CD4-positive, alpha-beta T cell treated with Interleukin-1 beta for 1 hour (primary cell): ENCODE measurements around the gene PTPN13.
A peak's percentile ranks its signal among the peaks of the same experiment; 100 is the strongest.

ENCODE experiments used
- DNase-seq, 2 donors: peaks; one replicate each; pipeline ENCODE4 v3.0.0-alpha.2; 2020 to 2022

The PTPN13 gene

DNA sequence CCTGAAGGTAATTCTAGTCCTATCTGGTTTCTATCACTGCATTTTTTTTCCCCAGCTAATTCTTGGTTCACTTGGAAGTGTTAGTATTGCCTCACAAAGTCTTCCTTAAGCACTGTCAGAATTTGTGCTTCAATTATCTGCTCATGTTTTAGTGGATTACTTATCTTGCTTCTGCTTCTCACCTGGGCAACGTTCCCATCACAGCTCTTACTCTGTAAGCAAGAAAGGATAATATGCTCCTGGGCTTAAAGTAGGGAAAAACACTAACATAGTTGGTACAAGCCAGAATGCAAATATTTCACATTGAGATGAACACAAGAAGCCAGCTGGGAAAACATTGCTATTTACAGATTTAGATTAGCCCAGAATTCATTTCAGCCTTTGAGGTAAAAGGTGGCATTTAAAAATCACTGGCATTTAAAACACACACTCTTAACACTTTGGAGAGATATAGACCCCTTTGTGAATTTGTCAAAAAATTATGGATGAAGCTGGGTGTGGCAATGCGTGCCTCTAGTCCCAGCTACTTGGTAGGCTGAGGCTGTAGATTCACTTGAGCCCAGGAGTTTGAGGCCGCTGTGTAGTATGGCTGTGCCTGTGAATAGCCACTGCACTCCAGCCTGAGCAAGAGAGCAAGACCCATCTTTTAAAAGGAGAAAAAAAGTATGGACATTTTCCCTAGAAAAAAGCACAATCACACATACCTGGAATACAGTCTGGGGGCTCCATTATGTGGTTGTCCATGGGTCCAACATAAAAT lies 6.6 kb upstream of the PTPN13 start:
- DNase-seq: no peak

- no peak for DNase-seq
These were observed 1.4 kb upstream of the PTPN13 start for GRCh38 chr4:86592553-86593249.

GRCh38 chr4:86594559-86595425 lies 677 bp downstream of the PTPN13 start:
- peak; percentile 3 to 11 for DNase-seq

- no peak for DNase-seq
These were observed 1.3 kb downstream of the PTPN13 start for GRCh38 chr4:86595426-86595805.

DNA sequence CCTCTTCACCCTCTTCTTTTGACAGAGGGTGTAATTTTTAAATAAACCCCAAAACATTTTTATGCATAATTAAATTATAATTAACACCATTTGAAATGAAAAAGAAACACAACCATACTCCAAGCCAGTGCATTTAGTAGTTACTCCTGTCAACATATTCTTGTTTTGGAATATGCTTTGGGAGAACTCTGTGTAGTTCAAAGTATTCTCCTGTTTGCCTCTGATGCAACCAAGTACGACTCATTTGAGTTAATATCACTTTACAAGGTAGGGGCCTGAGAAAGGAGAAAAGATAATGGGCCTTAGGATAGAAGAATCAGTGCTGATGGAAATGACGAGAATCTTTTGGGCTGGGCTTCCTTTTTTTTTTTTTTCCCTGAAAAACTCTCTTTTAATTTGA lies 2.7 kb downstream of the PTPN13 start:
- DNase-seq: no peak

DNA sequence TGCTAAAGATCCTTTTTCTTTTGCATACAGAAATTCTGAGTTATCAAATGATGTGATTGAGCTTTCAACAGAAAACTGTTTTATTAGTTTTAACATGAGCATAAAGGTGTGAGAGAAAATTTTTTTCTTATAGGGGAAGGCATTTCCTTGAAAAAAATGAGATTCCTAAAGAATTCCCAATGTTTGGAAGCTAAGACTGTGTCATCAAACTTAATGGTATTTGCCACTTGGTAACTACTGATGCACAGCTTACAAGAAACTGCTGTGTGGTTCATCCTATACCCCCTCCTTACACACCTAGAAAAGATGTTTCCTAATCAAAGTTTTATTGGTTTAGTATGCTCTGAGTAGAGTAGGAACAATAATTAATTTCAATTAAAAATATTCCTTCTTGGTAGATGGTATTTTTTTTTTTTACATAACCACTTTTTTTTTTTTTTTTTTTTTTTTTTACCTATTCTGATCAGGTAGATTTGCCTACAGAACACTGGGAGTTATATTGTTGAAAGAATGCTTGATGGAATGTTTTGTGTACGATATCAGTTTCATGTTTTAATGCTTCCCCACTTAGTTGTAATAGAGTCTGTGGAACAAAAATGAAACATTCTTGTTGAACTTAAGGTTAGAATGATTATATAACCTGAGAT lies 6.0 kb downstream of the PTPN13 start:
- no peak for DNase-seq

DNA sequence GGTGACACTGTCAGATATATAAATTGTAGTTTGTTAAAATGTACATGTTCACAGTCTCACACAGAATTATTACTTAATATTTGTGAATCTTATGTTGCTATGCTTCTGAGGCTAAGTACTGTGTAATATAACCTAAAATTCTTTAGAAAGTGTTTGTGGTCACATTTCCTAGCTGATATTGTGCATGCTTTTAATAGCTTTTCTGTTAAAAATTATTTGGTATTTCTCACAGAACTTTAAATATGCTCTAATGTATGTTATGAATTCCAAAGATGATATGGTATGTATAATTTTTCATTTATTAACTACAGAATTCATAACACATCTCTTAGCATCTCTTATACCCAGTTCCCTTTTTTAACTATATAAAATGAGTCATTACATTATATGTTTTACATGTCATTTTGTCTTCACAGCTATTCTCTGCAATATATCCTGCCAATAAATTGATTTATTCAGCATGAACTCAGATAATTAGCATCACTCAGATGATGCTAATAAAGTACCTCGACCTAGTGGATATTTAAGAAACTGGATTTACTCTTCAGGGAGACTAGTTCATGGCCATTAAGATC lies 9.3 kb downstream of the PTPN13 start:
- no peak for DNase-seq

GRCh38 chr4:86606809-86607208 lies 12.7 kb downstream of the PTPN13 start:
- no peak for DNase-seq

GRCh38 chr4:86608757-86609375 lies 14.8 kb downstream of the PTPN13 start:
- DNase-seq: no peak

GRCh38 chr4:86611757-86612156 lies 17.6 kb downstream of the PTPN13 start:
- no peak for DNase-seq

DNA sequence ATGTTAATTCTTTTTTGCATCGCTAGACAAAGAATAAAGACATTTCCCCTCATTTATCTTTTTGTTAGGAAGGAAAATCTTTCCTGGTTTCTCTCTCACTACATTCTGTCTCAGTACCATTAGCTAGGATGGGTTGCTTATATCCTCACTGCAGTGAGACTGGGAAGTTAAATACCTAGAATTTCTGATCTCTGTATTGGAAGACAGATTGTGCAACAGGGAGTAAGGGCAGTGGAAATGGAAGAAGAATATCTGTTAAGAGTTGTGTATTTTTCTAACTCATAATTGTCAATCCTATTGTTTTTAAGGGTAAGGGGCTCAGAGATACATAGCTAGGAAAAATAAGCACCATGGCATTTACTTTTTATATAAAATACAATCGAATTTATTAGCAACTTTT lies 19.6 kb downstream of the PTPN13 start:
- DNase-seq: no peak

DNA sequence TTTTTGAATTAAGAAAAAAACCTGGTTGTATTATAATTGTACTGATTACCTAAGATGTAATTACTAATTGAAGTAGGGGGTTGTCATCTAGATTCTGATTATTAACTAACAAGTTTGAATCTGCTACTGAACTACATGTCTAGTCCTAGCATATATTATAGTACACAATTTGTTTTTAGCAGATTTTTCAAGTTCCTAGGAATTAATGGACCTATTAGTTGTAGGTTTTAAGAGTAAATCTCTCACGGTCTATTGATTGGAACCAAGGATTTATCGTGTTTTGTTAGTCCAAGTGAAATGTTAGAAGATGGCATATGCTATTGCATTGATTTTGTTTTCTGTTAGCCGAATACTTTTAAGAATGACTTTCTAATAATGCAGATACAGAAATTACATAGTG lies 20.8 kb downstream of the PTPN13 start:
- DNase-seq: no peak

DNA sequence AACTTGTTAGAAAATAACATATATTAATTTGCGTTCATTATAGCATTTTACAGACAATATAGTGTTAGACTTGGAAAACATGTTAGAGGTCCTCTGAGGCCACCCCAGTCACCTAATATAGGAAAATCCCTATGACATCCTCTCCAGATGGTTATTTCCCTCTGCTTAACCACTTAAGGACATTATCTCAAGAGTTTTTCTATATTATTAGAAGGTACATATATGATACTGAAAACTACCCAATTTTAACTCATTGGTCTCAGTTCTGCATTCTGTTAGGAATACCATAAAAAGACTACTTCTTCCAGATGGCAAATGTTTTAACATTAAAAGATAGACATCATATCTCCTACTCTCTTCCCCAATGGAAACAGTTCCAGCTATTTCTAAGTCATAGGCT lies 21.4 kb downstream of the PTPN13 start:
- no peak for DNase-seq

GRCh38 chr4:86619656-86620055 lies 25.5 kb downstream of the PTPN13 start:
- DNase-seq: no peak

- DNase-seq: no peak
These were observed 27.3 kb downstream of the PTPN13 start for GRCh38 chr4:86621435-86621834.

- DNase-seq: no peak
These were observed 32.0 kb downstream of the PTPN13 start for GRCh38 chr4:86626066-86626465.

GRCh38 chr4:86627462-86628135 lies 33.5 kb downstream of the PTPN13 start:
- DNase-seq: no peak

DNA sequence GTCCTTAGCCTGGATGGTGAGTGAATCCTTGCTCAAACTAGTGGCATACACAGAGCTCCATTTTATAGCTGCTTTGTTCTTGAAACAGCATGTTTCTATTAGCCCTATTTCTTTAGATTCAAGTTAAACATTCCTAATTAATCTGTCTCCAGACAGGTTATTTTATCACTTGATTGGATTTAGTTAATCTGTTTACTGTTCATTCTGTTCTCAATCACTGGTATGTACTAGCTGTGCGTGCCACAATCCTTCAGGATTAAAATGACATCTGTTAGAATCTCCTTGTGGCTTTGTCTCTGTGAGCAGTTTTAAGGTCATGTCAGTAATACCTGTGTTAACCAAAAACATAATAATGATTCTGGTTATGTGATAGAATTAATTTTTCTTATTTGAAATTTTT lies 36.5 kb downstream of the PTPN13 start:
- no peak for DNase-seq

- DNase-seq: no peak
These were observed 37.1 kb downstream of the PTPN13 start for GRCh38 chr4:86631166-86631565.

- DNase-seq: no peak
These were observed 39.7 kb downstream of the PTPN13 start for GRCh38 chr4:86633854-86634253.

GRCh38 chr4:86640469-86640868 lies 46.4 kb downstream of the PTPN13 start:
- no peak for DNase-seq
